ENCODE results near the gene HECW1. TPM values are rescaled to one million over a fixed set of nuclear protein-coding genes. Genes with fewer than 3 reads are reported as not detected.

The HECW1 gene
- total and polyA plus RNA-seq, 4 donors: 0.05 TPM; not detected in 3

DNA sequence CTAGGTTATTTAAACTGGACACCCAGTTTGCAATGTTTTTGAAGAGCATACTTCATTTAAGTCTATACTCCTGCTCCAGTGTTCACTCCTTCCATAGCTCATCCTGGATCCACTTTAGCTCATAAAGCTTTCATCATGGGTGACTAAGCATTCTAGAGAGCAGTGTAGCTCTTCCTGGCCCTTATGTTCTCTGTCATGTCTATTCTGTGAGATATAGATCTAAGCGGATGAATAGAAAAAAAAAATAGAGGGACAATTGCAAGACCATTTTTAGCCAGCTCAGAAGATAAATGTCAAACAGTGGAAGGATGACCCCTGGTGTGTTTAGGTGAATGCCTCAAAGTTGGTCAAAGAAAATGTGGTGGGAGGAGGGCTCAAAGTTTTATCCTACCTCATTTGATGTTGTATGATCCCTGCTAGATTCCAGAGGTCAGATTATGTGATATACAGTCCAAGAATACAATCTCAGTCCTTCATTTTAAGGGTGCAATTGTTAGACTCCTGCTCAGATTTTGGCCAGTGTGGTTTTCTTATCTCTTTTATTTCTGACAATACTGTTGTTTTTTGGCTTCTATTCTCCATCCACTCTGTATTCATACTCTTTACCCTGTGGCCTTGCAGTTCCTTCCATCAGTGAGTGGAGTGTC lies 7.5 kb upstream of the HECW1 start:
- DNase-seq (ENCODE audit: low spot score): no peak
- no peaks in the 10 kb centered on the region for H3K36me3 ChIP-seq (ENCODE audit: control insufficient read depth in 4 of 4, insufficient read depth in 3 of 4, low read depth in 1 of 4, low read length in 3 of 4)

DNA sequence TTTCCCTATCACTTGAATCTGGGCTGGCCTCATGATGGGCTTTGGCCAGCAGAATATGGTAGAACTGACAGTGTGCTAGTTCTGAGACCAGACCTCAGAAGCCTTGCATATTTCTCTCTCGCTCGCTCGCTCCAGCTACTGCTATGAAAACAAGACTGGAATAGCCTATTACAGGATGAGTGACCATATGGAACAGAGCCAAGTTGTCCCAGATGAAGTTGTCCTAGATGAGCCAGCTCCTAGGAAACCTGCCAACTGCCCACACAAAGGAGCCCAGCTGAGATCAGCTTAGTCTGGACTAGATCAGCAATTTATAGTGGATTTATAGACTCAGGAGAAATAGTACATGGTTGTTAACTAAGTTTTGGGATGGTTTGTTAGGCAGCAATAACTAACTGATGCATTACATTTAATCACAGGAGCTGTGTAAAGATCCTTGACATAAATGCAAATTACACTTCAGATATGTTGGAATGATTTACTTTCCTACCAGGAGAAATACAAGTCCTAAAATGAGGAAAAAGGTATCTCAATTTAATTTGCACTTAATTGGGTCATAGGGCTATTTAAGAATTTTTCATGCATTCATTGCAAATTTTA lies 6.8 kb upstream of the HECW1 start:
- Histone ChIP-seq H3K4me3 (ENCODE audit: low read depth in 1 of 3, low read length in 3 of 3) (no peak overlapping the region), H3K36me3 (ENCODE audit: control insufficient read depth in 4 of 4, insufficient read depth in 3 of 4, low read depth in 1 of 4, low read length in 3 of 4) (no peaks in the 10 kb centered on the region)
- WGBS: 94% methylated on average over 3 of the region's 3 CpGs

More for the DNA sequence above, 7.5 kb upstream of the HECW1 start:
- peaks cover 0 to 6% (median 0%) of the 10 kb centered on the region in 4 donors for H3K9me3 ChIP-seq (ENCODE audit: control insufficient read depth in 4 of 4, low read length in 3 of 4)
- WGBS: 65% methylated on average over 1 of the region's 1 CpG
- no peak overlapping the region for H3K4me3 ChIP-seq (ENCODE audit: low read depth in 1 of 3, low read length in 3 of 3)
- H3K4me1 ChIP-seq (ENCODE audit: control insufficient read depth in 4 of 4, insufficient read depth in 4 of 4, low read length in 3 of 4): no peaks in the 10 kb centered on the region
- H3K9ac ChIP-seq (ENCODE audit: low read depth in 1 of 2, low read length in 2 of 2): no peak overlapping the region
- H3K27ac ChIP-seq (ENCODE audit: low read depth in 1 of 2, low read length in 2 of 2): no peak overlapping the region
- TF ChIP-seq RXRA (IDR thresholded peaks at IDR 0.05) (no peak), FOXA1 (IDR thresholded peaks at IDR 0.05) (no peak), FOXA2 (IDR thresholded peaks at IDR 0.05) (no peak), GABPA (IDR thresholded peaks at IDR 0.05 in 1 of 2, conservative IDR thresholded peaks at IDR 0.05 in 1 of 2) (no peak)
- TF ChIP-seq, protein P1, sequence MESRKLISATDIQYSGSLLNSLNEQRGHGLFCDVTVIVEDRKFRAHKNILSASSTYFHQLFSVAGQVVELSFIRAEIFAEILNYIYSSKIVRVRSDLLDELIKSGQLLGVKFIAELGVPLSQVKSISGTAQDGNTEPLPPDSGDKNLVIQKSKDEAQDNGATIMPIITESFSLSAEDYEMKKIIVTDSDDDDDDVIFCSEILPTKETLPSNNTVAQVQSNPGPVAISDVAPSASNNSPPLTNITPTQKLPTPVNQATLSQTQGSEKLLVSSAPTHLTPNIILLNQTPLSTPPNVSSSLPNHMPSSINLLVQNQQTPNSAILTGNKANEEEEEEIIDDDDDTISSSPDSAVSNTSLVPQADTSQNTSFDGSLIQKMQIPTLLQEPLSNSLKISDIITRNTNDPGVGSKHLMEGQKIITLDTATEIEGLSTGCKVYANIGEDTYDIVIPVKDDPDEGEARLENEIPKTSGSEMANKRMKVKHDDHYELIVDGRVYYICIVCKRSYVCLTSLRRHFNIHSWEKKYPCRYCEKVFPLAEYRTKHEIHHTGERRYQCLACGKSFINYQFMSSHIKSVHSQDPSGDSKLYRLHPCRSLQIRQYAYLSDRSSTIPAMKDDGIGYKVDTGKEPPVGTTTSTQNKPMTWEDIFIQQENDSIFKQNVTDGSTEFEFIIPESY (IDR thresholded peaks at IDR 0.05): no peak
- TF ChIP-seq, protein P2, sequence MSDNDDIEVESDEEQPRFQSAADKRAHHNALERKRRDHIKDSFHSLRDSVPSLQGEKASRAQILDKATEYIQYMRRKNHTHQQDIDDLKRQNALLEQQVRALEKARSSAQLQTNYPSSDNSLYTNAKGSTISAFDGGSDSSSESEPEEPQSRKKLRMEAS (IDR thresholded peaks at IDR 0.05): no peak
- H3K27me3 ChIP-seq (ENCODE audit: control insufficient read depth in 4 of 4, insufficient read depth in 4 of 4, low read length in 3 of 4): no peaks in the 10 kb centered on the region

More for the DNA sequence above, 6.8 kb upstream of the HECW1 start:
- Histone ChIP-seq H3K9me3 (ENCODE audit: control insufficient read depth in 4 of 4, low read length in 3 of 4) (peaks cover 0 to 6% (median 0%) of the 10 kb centered on the region in 4 donors), H3K27me3 (ENCODE audit: control insufficient read depth in 4 of 4, insufficient read depth in 4 of 4, low read length in 3 of 4) (no peaks in the 10 kb centered on the region), H3K27ac (ENCODE audit: low read depth in 1 of 2, low read length in 2 of 2) (no peak overlapping the region), H3K9ac (ENCODE audit: low read depth in 1 of 2, low read length in 2 of 2) (no peak overlapping the region), H3K4me1 (ENCODE audit: control insufficient read depth in 4 of 4, insufficient read depth in 4 of 4, low read length in 3 of 4) (no peaks in the 10 kb centered on the region)
- TF ChIP-seq, protein P2 (IDR thresholded peaks at IDR 0.05): no peak
- TF ChIP-seq RAD21 (IDR thresholded peaks at IDR 0.05): no peak
- no peak for TF ChIP-seq FOXA2 (IDR thresholded peaks at IDR 0.05)
- no peak for TF ChIP-seq HNF4A (conservative IDR thresholded peaks at IDR 0.05)
- no peak for TF ChIP-seq HNF4G (IDR thresholded peaks at IDR 0.05)
- TF ChIP-seq, protein P3, sequence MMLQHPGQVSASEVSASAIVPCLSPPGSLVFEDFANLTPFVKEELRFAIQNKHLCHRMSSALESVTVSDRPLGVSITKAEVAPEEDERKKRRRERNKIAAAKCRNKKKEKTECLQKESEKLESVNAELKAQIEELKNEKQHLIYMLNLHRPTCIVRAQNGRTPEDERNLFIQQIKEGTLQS (IDR thresholded peaks at IDR 0.05): no peak
- TF ChIP-seq, protein P4, sequence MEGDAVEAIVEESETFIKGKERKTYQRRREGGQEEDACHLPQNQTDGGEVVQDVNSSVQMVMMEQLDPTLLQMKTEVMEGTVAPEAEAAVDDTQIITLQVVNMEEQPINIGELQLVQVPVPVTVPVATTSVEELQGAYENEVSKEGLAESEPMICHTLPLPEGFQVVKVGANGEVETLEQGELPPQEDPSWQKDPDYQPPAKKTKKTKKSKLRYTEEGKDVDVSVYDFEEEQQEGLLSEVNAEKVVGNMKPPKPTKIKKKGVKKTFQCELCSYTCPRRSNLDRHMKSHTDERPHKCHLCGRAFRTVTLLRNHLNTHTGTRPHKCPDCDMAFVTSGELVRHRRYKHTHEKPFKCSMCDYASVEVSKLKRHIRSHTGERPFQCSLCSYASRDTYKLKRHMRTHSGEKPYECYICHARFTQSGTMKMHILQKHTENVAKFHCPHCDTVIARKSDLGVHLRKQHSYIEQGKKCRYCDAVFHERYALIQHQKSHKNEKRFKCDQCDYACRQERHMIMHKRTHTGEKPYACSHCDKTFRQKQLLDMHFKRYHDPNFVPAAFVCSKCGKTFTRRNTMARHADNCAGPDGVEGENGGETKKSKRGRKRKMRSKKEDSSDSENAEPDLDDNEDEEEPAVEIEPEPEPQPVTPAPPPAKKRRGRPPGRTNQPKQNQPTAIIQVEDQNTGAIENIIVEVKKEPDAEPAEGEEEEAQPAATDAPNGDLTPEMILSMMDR (IDR thresholded peaks at IDR 0.05; ENCODE audit: low read depth, low read length, missing input control): no peak
- TF ChIP-seq EGR1 (IDR thresholded peaks at IDR 0.05; ENCODE audit: low read depth in 2 of 2): no peak
- no peak for TF ChIP-seq RXRA (IDR thresholded peaks at IDR 0.05)
- TF ChIP-seq GABPA (IDR thresholded peaks at IDR 0.05 in 1 of 2, conservative IDR thresholded peaks at IDR 0.05 in 1 of 2): no peak
- TF ChIP-seq, protein P1 (IDR thresholded peaks at IDR 0.05): no peak
- no peak for TF ChIP-seq FOXA1 (IDR thresholded peaks at IDR 0.05)
- no peak for TF ChIP-seq NR2F2 (IDR thresholded peaks at IDR 0.05)
- TF ChIP-seq, protein P5, sequence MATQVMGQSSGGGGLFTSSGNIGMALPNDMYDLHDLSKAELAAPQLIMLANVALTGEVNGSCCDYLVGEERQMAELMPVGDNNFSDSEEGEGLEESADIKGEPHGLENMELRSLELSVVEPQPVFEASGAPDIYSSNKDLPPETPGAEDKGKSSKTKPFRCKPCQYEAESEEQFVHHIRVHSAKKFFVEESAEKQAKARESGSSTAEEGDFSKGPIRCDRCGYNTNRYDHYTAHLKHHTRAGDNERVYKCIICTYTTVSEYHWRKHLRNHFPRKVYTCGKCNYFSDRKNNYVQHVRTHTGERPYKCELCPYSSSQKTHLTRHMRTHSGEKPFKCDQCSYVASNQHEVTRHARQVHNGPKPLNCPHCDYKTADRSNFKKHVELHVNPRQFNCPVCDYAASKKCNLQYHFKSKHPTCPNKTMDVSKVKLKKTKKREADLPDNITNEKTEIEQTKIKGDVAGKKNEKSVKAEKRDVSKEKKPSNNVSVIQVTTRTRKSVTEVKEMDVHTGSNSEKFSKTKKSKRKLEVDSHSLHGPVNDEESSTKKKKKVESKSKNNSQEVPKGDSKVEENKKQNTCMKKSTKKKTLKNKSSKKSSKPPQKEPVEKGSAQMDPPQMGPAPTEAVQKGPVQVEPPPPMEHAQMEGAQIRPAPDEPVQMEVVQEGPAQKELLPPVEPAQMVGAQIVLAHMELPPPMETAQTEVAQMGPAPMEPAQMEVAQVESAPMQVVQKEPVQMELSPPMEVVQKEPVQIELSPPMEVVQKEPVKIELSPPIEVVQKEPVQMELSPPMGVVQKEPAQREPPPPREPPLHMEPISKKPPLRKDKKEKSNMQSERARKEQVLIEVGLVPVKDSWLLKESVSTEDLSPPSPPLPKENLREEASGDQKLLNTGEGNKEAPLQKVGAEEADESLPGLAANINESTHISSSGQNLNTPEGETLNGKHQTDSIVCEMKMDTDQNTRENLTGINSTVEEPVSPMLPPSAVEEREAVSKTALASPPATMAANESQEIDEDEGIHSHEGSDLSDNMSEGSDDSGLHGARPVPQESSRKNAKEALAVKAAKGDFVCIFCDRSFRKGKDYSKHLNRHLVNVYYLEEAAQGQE (IDR thresholded peaks at IDR 0.05): no peak
- no peak for TF ChIP-seq TAF1 (conservative IDR thresholded peaks at IDR 0.05)
- TF ChIP-seq JUND (IDR thresholded peaks at IDR 0.05): no peak
- TF ChIP-seq YY1 (IDR thresholded peaks at IDR 0.05): no peak
- TF ChIP-seq SP1 (IDR thresholded peaks at IDR 0.05): no peak
- no peak for DNase-seq (ENCODE audit: low spot score)
